HCT116 (cell line): ENCODE results near the gene UNC5C. TPM values are rescaled to one million over a fixed set of nuclear protein-coding genes. Genes with fewer than 3 reads are reported as not detected.

Experiments
- ATAC-seq: fragments of 200-7000 bp; cut with Tn5 transposase; 2 replicates; pipeline ENCODE4 v1.9.1; 2020; ENCODE audit warnings: mild to moderate bottlenecking, moderate library complexity
- BruUV-seq: library from RNA; stranded (reverse); fragments of 400-500 nt; replicated peaks from 2 replicates; lab custom pipeline; 2021; lab: Mats Ljungman, UMichigan
- CTCF ChIA-PET: fragments of 300-600 bp; sonication (Branson Sonifier 250); formaldehyde crosslinking; loops from one replicate; lab custom pipeline; 2021; ENCODE audit warnings: antibody characterized with exemption; lab: Charles Lee
- POLR2A ChIA-PET: fragments of 300-600, 350-600 bp; sonication (Branson Sonifier 250); formaldehyde crosslinking; loops from one replicate; lab custom pipeline; 2021; ENCODE audit warnings: antibody characterized with exemption; lab: Charles Lee
- RAD21 ChIA-PET, 2 experiments: fragments of 300-600 bp; sonication (Branson Sonifier 250); formaldehyde crosslinking; loops; one replicate each; lab custom pipeline; 2023; ENCODE audit warnings: low total read pairs in 2 of 2; ENCODE audit not compliant: uncharacterized antibody in 2 of 2, unreplicated experiment in 2 of 2, low non-redundant PET in 1 of 2; lab: Charles Lee
- DNase-seq: peaks from one replicate; pipeline ENCODE4 v3.0.0-alpha.2; 2010; ENCODE audit warnings: low read depth, low spot score
- H2AFZ ChIP-seq: fragments of 200-600 bp; shearing (Covaris generic), sonication (generic); 2 replicates; pipeline ENCODE4 v1.6.1; 2017; ENCODE audit warnings: low read depth, mixed run types, mixed read lengths, antibody characterized with exemption, low read length; ENCODE audit not compliant: poor library complexity, severe bottlenecking
- H3K27ac ChIP-seq: 2 replicates; pipeline ENCODE4 v1.5.1; 2012; ENCODE audit warnings: low read depth, low read length
- H3K27me3 ChIP-seq: fragments of 200-600 bp; sonication (generic); 2 replicates; pipeline ENCODE4 v1.6.1; 2016; ENCODE audit warnings: mixed run types, low read length, mixed read lengths; ENCODE audit not compliant: insufficient read depth
- H3K36me3 ChIP-seq, 2 experiments: fragments of 200-500 bp in 1 of 2; fragments of 200-600 bp in 1 of 2; sonication (Bioruptor generic) in 1 of 2; sonication (generic) in 1 of 2; 2 replicates each; pipeline versions ENCODE4 v1.5.1 to v1.6.1; 2014 to 2016; ENCODE audit warnings: low read length in 2 of 2, inconsistent platforms in 1 of 2, mixed read lengths in 1 of 2, mixed run types in 1 of 2; ENCODE audit not compliant: insufficient read depth in 2 of 2, control insufficient read depth in 1 of 2
- H3K4me1 ChIP-seq, 2 experiments: fragments of 200-600 bp in 1 of 2; sonication (generic) in 1 of 2; 2 replicates each; pipeline versions ENCODE4 v1.5.1 to v1.6.1; 2012 to 2017; ENCODE audit warnings: low read length in 2 of 2, inconsistent platforms in 1 of 2, mild to moderate bottlenecking in 1 of 2, mixed read lengths in 1 of 2, mixed run types in 1 of 2, moderate library complexity in 1 of 2; ENCODE audit not compliant: insufficient read depth in 2 of 2, control insufficient read depth in 1 of 2
- H3K4me2 ChIP-seq: fragments of 200-600 bp; sonication (generic); 2 replicates; pipeline ENCODE4 v1.6.1; 2017; ENCODE audit warnings: mixed run types, low read length, mixed read lengths
- H3K4me3 ChIP-seq, 2 experiments: fragments of 200-600 bp in 1 of 2; sonication (generic) in 1 of 2; replicated peaks in 1 of 2; 2 replicates each; pipeline ENCODE4 v1.5.1; 2011 to 2016; ENCODE audit warnings: low read length in 2 of 2, control low read depth in 1 of 2, low read depth in 1 of 2, mild to moderate bottlenecking in 1 of 2, mixed read lengths in 1 of 2, mixed run types in 1 of 2
- H3K79me2 ChIP-seq: fragments of 200-600 bp; sonication (generic); 2 replicates; pipeline ENCODE4 v1.6.1; 2017; ENCODE audit warnings: mild to moderate bottlenecking, mixed run types, low read length, moderate library complexity, mixed read lengths; ENCODE audit not compliant: insufficient read depth
- H3K9ac ChIP-seq: fragments of 200-600 bp; sonication (generic); 2 replicates; pipeline ENCODE4 v1.6.1; 2016; ENCODE audit warnings: low read length, mixed read lengths
- H3K9me2 ChIP-seq: fragments of 200-600 bp; sonication (generic), shearing (Covaris generic); 2 replicates; pipeline ENCODE4 v1.6.1; 2017; ENCODE audit warnings: mixed run types, mild to moderate bottlenecking, moderate library complexity; ENCODE audit not compliant: insufficient read depth
- H3K9me3 ChIP-seq, 2 experiments: fragments of 200-500 bp in 1 of 2; fragments of 200-600 bp in 1 of 2; sonication (Bioruptor generic) in 1 of 2; sonication (generic) in 1 of 2; 2 replicates each; pipeline ENCODE4 v1.6.1; 2014 to 2017; ENCODE audit warnings: low read length in 2 of 2, mixed read lengths in 2 of 2, inconsistent platforms in 1 of 2, low read depth in 1 of 2, mild to moderate bottlenecking in 1 of 2, mixed run types in 1 of 2, moderate library complexity in 1 of 2; ENCODE audit not compliant: control insufficient read depth in 1 of 2, insufficient read depth in 1 of 2
- H4K20me1 ChIP-seq: fragments of 200-600 bp; sonication (generic), shearing (Covaris generic); 2 replicates; pipeline ENCODE4 v1.6.1; 2017; ENCODE audit warnings: mixed run types, mild to moderate bottlenecking, moderate library complexity; ENCODE audit not compliant: insufficient read depth
- CEBPB ChIP-seq: IDR thresholded peaks from 2 replicates; pipeline ENCODE4 v1.6.1; 2012; ENCODE audit warnings: low read depth
- EGR1 ChIP-seq: IDR thresholded peaks from 2 replicates; pipeline ENCODE4 v1.6.1; 2012; ENCODE audit warnings: low read depth
- ELF1 ChIP-seq: IDR thresholded peaks from 2 replicates; pipeline ENCODE4 v1.6.1; 2012; ENCODE audit warnings: low read depth, borderline replicate concordance
- EZH2 ChIP-seq: fragments of 200-600 bp; sonication (generic); IDR thresholded peaks from 2 replicates; pipeline ENCODE4 v1.6.1; 2017; ENCODE audit warnings: antibody characterized with exemption, mixed run types
- FOSL1 ChIP-seq: IDR thresholded peaks from 2 replicates; pipeline ENCODE4 v1.6.1; 2012; ENCODE audit warnings: low read depth
- POLR2A ChIP-seq: IDR thresholded peaks from 2 replicates; pipeline ENCODE4 v1.7.0; 2011; ENCODE audit warnings: borderline replicate concordance; ENCODE audit not compliant: insufficient read depth, insufficient read length; ENCODE audit errors: extremely low read depth
- POLR2AphosphoS5 ChIP-seq: IDR thresholded peaks from 2 replicates; pipeline ENCODE4 v1.6.1; 2011; ENCODE audit warnings: mild to moderate bottlenecking, low read depth, low read length, moderate library complexity
- RAD21 ChIP-seq: IDR thresholded peaks from 2 replicates; pipeline ENCODE4 v1.6.1; 2012; ENCODE audit warnings: low read depth, mild to moderate bottlenecking
- SP1 ChIP-seq: IDR thresholded peaks from 2 replicates; pipeline ENCODE4 v1.6.1; 2012; ENCODE audit warnings: low read depth
- SRF ChIP-seq: IDR thresholded peaks from 2 replicates; pipeline ENCODE4 v1.6.1; 2012; ENCODE audit warnings: low read depth
- TCF7L2 ChIP-seq: IDR thresholded peaks from 2 replicates; pipeline ENCODE4 v1.7.0; 2011; ENCODE audit warnings: borderline replicate concordance, inconsistent platforms; ENCODE audit not compliant: insufficient read depth, insufficient read length; ENCODE audit errors: extremely low read depth
- ZFX ChIP-seq: fragments of 450-650 bp; IDR thresholded peaks from 2 replicates; pipeline ENCODE4 v1.6.1; 2017
- ZNF274 ChIP-seq: fragments of 200-500 bp; sonication (Bioruptor generic); IDR thresholded peaks from 2 replicates; pipeline ENCODE4 v1.6.1; 2014; ENCODE audit warnings: mild to moderate bottlenecking, low read depth, low read length, inconsistent platforms
- intact Hi-C: fragments of 100-400 bp; cut with micrococcal nuclease; formaldehyde crosslinking; loops from 2 replicates; pipeline ENCODE4 v1.10.0; 2022
- total RNA-seq: library from RNA; stranded (reverse); gene quantifications from one replicate; pipeline ENCODE4 v1.2.1, GENCODE V29; 2021; ENCODE audit not compliant: unreplicated experiment
- TF ChIP-seq, protein P1 (sequence below): IDR thresholded peaks from 2 replicates; pipeline ENCODE4 v1.6.1; 2012; ENCODE audit warnings: low read depth
- TF ChIP-seq, protein P2 (sequence below): IDR thresholded peaks from 2 replicates; pipeline ENCODE4 v1.6.1; 2012
- TF ChIP-seq, protein P3 (sequence below), 3 experiments: fragments of 200-600 bp in 1 of 3; sonication (generic) in 1 of 3; IDR thresholded peaks in 2 of 3; conservative IDR thresholded peaks in 1 of 3; 2 replicates each; pipeline ENCODE4 v1.5.1; 2012 to 2017; ENCODE audit warnings: low read depth in 2 of 3, low read length in 2 of 3, antibody characterized with exemption in 1 of 3, borderline replicate concordance in 1 of 3, control low read depth in 1 of 3, mild to moderate bottlenecking in 1 of 3, mixed read lengths in 1 of 3, mixed run types in 1 of 3, moderate library complexity in 1 of 3; ENCODE audit not compliant: insufficient read depth in 1 of 3

Gene UNC5C
- total RNA-seq, 1 experiment from 2014 or later = not detected

DNA sequence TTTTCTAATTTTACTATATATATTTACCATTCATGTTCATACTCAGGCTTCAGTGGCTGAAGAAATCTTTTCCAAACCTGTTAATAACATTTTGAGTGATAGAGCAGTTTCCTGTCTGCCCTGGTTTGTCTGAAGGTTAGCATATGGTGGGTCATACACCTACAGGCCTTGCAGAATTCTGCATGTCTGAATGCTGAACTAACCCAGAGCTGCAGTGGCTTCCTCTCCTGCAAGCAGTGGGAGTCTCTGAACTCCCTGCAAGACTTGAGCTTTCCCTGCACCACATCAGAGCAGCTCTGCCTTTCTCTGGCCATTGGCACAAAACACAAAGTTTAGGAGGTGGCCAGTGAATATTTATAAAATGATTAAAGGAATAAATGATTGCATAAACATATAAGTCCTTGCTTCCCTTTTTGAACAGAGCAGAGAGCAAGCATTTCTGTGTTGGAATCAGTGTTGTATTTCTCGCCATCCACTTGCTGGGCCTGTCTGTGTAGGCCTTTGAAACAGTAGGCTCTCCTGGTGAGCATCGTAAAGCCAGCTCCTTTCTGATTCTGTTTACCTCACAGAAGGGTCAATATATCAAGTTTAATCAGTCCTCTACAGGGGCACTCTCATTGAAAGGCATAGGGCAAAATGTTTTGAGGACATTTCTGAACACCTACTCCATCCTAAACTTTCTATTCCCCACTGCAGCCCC is 15.0 kb upstream of the UNC5C start:
- H3K4me1 ChIP-seq = no peaks in the 10 kb centered on the region
- intact Hi-C loops = no loop called here

More for the DNA sequence above, 15.0 kb upstream of the UNC5C start:
- Histone ChIP-seq H3K9me3 (no peaks in the 10 kb centered on the region), H3K9ac (no peak overlapping the region), H3K9me2 (no peaks in the 10 kb centered on the region), H4K20me1 (no peaks in the 10 kb centered on the region), H2AFZ (no peak overlapping the region), H3K79me2 (no peaks in the 10 kb centered on the region), H3K27me3 (no peaks in the 10 kb centered on the region), H3K4me3 (no peak overlapping the region), H3K36me3 (no peaks in the 10 kb centered on the region), H3K27ac (no peak overlapping the region), H3K4me2 (no peak overlapping the region)
- BruUV-seq = no TSS peak
- CTCF ChIA-PET = no interaction called here
- POLR2A ChIA-PET = no interaction called here
- RAD21 ChIA-PET = no interaction called here
- TF ChIP-seq RAD21 (no peak), ZNF274 (no peak), SP1 (no peak), POLR2AphosphoS5 (no peak), TCF7L2 (no peak), FOSL1 (no peak), ZFX (no peak), EZH2 (no peak), CEBPB (no peak), SRF (no peak), EGR1 (no peak), POLR2A (no peak), ELF1 (no peak)
- TF ChIP-seq, protein P1, sequence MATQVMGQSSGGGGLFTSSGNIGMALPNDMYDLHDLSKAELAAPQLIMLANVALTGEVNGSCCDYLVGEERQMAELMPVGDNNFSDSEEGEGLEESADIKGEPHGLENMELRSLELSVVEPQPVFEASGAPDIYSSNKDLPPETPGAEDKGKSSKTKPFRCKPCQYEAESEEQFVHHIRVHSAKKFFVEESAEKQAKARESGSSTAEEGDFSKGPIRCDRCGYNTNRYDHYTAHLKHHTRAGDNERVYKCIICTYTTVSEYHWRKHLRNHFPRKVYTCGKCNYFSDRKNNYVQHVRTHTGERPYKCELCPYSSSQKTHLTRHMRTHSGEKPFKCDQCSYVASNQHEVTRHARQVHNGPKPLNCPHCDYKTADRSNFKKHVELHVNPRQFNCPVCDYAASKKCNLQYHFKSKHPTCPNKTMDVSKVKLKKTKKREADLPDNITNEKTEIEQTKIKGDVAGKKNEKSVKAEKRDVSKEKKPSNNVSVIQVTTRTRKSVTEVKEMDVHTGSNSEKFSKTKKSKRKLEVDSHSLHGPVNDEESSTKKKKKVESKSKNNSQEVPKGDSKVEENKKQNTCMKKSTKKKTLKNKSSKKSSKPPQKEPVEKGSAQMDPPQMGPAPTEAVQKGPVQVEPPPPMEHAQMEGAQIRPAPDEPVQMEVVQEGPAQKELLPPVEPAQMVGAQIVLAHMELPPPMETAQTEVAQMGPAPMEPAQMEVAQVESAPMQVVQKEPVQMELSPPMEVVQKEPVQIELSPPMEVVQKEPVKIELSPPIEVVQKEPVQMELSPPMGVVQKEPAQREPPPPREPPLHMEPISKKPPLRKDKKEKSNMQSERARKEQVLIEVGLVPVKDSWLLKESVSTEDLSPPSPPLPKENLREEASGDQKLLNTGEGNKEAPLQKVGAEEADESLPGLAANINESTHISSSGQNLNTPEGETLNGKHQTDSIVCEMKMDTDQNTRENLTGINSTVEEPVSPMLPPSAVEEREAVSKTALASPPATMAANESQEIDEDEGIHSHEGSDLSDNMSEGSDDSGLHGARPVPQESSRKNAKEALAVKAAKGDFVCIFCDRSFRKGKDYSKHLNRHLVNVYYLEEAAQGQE = no peak
- TF ChIP-seq, protein P2, sequence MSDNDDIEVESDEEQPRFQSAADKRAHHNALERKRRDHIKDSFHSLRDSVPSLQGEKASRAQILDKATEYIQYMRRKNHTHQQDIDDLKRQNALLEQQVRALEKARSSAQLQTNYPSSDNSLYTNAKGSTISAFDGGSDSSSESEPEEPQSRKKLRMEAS = no peak
- TF ChIP-seq, protein P3, sequence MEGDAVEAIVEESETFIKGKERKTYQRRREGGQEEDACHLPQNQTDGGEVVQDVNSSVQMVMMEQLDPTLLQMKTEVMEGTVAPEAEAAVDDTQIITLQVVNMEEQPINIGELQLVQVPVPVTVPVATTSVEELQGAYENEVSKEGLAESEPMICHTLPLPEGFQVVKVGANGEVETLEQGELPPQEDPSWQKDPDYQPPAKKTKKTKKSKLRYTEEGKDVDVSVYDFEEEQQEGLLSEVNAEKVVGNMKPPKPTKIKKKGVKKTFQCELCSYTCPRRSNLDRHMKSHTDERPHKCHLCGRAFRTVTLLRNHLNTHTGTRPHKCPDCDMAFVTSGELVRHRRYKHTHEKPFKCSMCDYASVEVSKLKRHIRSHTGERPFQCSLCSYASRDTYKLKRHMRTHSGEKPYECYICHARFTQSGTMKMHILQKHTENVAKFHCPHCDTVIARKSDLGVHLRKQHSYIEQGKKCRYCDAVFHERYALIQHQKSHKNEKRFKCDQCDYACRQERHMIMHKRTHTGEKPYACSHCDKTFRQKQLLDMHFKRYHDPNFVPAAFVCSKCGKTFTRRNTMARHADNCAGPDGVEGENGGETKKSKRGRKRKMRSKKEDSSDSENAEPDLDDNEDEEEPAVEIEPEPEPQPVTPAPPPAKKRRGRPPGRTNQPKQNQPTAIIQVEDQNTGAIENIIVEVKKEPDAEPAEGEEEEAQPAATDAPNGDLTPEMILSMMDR (IDR thresholded peaks at IDR 0.05 in 2 of 3, conservative IDR thresholded peaks at IDR 0.05 in 1 of 3; ENCODE audit: borderline replicate concordance in 1 of 3, insufficient read depth in 1 of 3, low read depth in 2 of 3, low read length in 2 of 3) = no peak
- ATAC-seq (no peak), DNase-seq (no peak)
